Astrocyte of the spinal cord (primary cell): ENCODE data around the gene MAP1LC3A.

ENCODE experiments used
- DNase-seq: peaks from one replicate; pipeline ENCODE4 v3.0.0; 2011; ENCODE audit warnings: low read depth, low spot score
- H3K4me3 ChIP-seq: 2 replicates; pipeline ENCODE4 v1.5.1; 2011; ENCODE audit warnings: low read depth, mild to moderate bottlenecking, low read length, moderate library complexity
- CTCF ChIP-seq: IDR thresholded peaks from 2 replicates; pipeline ENCODE4 v1.5.1; 2012; ENCODE audit warnings: low read depth, mild to moderate bottlenecking, low read length, inconsistent platforms
- in situ Hi-C: cut with HindIII; loops from 2 replicates; pipeline ENCODE4 v1.10.0; 2017; ENCODE audit warnings: low sequenced_read_pairs

Gene MAP1LC3A

GRCh38 chr20:34574426-34574825 lies 15.9 kb downstream of the MAP1LC3A start:
- TF ChIP-seq CTCF, result no peak
- in situ Hi-C loops, result no loop called here
- no peak for DNase-seq
- H3K4me3 ChIP-seq, result no peak overlapping the region

GRCh38 chr20:34574861-34575260 lies 16.3 kb downstream of the MAP1LC3A start:
- no peak for DNase-seq
- in situ Hi-C loops, result no loop called here
- TF ChIP-seq CTCF, result no peak
- H3K4me3 ChIP-seq, result no peak overlapping the region

GRCh38 chr20:34575271-34575670 lies 16.8 kb downstream of the MAP1LC3A start:
- no peak overlapping the region for H3K4me3 ChIP-seq
- in situ Hi-C loops, result no loop called here
- no peak for TF ChIP-seq CTCF

GRCh38 chr20:34575756-34576155 lies 17.2 kb downstream of the MAP1LC3A start:
- in situ Hi-C loops, result no loop called here
- TF ChIP-seq CTCF, result no peak
- H3K4me3 ChIP-seq, result no peak overlapping the region
- no peak for DNase-seq

More at GRCh38 chr20:34575271-34575670, 16.8 kb downstream of the MAP1LC3A start:
- no peak for DNase-seq

- in situ Hi-C loops, result no loop called here
- no peak for DNase-seq
- no peak overlapping the region for H3K4me3 ChIP-seq
- no peak for TF ChIP-seq CTCF
Measured at GRCh38 chr20:34577061-34577460, 18.5 kb downstream of the MAP1LC3A start.

GRCh38 chr20:34578025-34578424 lies 19.5 kb downstream of the MAP1LC3A start:
- in situ Hi-C loops, result no loop called here
- no peak for DNase-seq
- TF ChIP-seq CTCF, result no peak

GRCh38 chr20:34578521-34578920 lies 20.0 kb downstream of the MAP1LC3A start:
- no peak overlapping the region for H3K4me3 ChIP-seq
- TF ChIP-seq CTCF, result no peak
- in situ Hi-C loops, result no loop called here
- no peak for DNase-seq

More at GRCh38 chr20:34578025-34578424, 19.5 kb downstream of the MAP1LC3A start:
- no peak overlapping the region for H3K4me3 ChIP-seq
